HG03095 (cell line): ENCODE data around the gene FMNL3.
"Not testable (repeated sequence)": the region's sequence is repeated elsewhere in the genome, so short reads cannot be mapped to it uniquely, and the experiment has no call there.

Experiments
- ATAC-seq: cut with Tn5 transposase; IDR thresholded peaks from one replicate; pipeline ENCODE4 v1.9.1; 2021; ENCODE audit warnings: moderate library complexity; ENCODE audit not compliant: unreplicated experiment

FMNL3 gene

DNA sequence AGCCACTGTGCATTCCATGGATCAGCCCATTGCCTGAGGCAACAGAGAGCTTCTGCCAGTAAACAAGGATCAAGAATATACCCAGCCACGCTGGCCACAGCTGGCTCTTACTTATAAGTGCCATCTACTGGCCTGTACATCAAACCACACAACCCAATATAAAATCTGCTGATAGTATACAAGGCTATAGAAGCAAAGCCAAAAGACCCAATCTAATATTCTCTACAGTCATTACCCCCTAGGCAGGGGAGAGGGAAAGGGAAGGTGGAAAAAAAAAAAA, 97.4 kb downstream of the FMNL3 start:
- ATAC-seq, result no peak

DNA sequence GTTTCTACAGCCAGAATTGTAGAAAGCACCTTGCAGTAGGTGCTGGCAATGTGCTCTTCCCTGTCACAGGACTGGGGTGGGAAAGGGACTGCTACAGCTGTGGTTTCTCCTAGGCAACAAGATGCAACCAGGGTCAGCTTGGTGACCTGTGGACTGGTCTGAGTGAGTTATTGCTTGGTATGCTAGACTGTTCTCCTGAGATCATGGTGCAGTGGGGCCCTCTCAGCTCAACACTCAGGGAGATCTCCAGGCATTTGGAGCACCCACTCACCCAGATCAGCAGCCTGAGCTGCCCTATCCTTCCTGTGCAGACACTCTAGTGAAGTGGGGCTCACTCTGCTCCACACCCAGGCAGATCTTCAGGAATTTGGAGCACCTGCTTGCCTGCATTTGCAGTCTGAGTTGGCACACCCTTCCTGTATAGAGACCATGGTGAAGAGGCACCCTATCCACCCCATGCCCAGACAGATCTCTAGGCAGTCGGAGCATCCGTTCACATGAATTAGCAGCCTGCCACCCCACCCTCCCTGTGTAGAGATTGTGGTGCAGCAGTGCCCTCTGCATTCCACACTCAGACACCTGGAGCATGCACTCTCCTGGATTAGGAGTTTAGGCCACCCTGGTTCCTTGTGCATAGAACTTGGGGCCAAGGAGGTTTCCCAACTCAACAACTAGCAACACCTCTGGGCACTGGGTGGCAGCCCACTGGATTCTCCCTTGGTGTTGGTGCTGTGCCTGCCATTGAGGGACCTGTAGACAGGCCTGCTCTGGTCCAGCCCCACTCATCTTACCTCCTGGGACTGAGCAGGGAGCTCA, 97.9 kb downstream of the FMNL3 start:
- no peak for ATAC-seq

DNA sequence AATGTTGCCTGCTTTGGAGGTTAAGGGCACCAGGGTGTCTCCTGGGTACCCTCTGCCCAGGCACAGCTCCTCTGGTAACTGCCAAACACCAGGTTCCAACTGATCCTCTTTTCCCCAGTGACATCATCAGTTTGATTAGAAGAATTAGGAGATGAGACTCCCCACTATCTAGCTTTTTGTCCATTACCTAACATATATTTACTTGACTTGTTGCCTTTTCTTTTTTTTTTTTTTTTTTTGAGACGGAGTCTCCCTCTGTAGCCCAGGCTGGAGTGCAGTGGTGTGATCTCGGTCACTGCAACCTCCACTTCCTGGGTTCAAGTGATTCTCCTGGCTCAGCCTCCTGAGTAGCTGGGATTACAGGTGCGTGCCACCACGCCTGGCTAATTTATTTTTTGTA, 101.7 kb downstream of the FMNL3 start, which contains the start of gene FAM186B:
Gene FAM186B (minus strand): TSS at position 101 of the 400 bp plus-strand sequence. CDS start 162 bp downstream, outside the sequence.
- ATAC-seq, result not testable (repeated sequence)

DNA sequence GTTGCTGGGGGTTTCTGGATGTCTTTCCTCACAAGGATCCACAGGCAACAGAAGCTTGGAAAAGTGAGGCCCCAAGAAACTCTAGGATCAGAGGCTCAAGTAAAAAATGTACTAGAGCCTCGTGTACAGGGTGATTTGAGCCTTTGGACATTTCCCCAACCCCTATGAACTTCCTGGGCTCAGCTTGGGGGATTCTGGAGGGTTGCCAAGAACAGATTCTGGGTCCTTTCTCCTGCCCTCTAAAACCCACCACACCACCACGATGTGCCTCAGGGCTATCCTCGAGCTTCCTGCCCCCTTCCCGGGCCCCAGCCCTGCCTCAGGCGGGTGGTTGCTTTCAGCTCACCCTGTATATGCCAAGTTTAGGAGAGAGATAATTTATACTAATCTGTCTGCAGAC, 102.3 kb downstream of the FMNL3 start:
- ATAC-seq, result no peak

DNA sequence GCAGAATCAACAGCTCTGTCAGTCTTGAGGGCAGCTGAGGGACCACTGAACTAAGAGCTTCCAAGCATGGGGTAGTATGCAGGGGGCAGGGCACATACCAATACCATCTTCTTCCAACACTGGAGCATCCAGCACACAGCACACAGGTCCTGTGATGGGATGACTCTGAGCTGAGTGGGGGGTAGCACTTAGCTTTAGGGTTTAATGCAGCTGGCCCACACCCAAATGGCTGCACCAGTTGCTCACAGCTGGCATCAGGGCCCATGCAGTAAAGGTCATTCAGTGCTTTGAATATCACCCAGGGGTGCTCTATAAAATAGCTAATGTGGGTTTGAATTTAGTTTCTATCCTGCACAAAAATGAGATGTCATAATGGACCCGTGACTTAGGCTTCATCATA, 103.5 kb downstream of the FMNL3 start:
- no peak for ATAC-seq

DNA sequence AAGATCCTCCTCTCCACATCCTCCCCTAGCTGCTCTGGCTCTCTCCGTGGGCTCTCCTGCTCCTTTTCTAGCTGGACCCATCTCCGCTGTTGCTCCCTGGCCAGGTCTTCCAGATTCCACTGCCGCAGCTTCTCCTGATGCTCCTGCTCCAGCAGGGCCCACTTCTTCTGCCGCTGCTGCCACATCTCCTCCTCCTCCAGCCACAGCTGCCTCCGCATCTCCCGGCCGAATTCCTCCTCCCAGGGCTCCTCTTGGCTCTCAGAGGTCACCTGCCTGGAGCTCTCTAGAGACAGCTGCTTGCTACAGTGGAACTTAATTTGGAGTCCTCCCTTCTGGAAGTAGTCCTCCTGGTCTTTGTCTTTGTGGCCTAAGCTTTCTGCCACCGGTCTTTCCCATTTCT, 107.2 kb downstream of the FMNL3 start:
- ATAC-seq, result no peak

DNA sequence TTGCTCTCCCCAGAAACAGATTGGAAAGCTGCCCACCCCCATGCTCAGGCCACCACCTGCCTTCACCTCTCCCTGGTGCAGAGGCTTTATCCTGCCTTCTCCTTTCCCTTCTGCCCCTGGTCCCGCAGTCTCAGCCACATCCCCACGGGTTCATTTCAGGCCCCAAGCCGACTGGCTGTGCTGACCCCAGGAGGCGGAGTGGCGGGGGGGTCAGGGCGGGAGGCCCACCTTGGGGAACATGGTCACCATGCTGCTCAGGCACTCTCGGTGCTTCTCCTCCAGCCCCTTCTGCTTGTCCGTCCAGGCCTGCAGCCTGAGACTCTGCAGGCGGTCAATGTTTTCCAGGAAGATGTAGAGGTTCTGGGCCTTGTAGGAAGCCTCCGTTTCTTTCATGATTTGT, 108.7 kb downstream of the FMNL3 start:
- ATAC-seq, result no peak

DNA sequence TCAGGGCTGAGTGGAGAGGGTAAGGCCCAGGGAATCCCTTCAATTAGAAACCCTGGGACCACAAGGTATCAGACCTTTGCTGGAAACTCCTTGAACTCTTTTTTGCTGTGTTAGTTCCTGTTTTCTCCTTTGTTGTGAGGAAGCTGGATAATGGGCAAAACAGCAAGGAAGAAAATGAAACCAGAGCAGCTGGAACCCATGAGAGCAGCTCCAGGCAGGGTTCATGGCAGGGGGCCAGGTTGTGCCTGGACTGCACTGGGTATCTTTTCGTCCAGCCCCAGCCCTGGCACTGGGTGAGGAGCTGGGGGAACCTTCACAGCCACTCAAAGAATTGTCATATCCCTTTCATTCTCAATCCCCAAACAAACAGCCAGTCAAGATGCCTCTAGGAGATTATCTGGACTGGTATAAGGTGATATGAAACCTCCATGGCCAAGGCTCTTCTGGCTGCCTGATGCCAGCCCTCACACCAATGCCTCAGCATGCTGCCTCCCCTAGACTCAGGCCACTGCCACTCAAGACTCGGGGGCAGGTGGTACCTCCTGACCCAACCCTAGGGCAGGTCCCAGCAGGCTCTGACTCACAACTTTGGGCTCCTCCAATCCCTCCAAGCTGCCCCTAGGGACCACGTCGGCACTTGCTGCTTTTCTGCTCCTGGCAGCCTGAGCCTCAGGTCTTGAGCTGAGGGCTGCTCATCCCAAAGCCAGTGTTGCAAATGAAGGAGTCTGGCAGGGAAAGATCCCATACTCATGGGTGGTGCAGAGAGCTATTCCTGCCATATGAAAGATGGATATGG, 118.3 kb downstream of the FMNL3 start:
- no peak for ATAC-seq

DNA sequence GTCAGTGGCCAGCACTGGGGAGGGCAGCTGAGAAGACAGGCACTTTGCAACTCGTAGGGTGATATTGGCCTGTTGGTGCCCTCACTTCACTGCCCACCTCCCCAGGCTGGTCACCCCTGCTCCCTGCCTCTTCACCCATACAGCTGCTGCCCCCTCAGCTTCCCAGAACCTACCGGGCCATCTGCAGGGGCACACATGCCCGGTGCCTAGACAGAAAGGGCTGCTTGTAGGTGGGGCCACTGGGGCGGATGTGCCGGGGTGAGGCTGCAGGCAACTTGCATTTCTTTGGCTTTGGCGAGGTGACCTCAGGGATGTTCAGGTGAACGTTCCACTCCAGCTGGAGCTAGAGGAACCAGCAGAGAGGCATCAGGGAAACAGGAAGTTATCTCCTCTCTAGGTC, 118.9 kb downstream of the FMNL3 start:
- no peak for ATAC-seq

DNA sequence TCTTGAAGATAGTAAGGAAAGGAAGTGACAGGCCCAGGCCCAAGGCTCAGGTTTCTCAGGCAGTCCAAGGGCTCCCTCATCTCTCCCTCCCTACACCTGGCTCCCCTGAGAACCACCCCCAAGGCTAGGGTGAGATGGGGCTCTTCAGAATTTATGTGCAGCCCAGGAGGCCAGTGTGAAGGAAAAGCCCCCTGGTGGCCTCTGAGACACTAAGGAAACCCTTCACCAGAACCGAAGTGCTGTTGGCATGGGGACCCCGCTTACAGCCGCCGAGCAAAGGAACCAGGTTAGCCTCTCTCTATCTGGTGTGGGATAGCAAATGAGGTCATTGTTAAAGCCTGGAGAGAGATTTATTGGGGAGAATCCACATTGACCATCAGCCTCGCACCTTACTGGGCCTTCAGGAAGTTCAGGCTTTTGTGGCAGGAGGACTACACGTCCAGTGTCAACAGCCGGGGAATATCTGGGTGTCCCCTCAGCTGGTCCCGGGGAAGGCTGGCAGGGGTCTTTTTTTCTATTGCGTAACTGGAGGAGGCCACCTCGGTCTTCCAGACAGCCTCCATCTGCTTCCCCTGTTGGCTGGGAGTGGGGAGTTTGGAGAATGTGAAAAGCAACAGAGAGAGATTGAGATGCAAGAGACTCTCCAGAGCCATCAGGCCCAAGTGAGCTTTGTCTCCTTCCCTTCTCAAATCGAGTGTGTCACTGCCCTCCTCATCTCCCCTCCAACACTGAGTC, 119.9 kb downstream of the FMNL3 start:
- ATAC-seq, result no peak
